HepG2 (cell line): ENCODE data around the gene CARMIL3. TPM values are rescaled to one million over a fixed set of nuclear protein-coding genes. Genes with fewer than 3 reads are reported as not detected.

Experiments used
- AFF4 ChIP-seq: sonication (generic); formaldehyde crosslinking; IDR thresholded peaks from 2 replicates; pipeline ENCODE4 v1.4.0; 2020; ENCODE audit warnings: missing genetic modification reagents
- ARHGAP35 ChIP-seq: sonication (generic); formaldehyde crosslinking; IDR thresholded peaks from 2 replicates; pipeline ENCODE4 v1.9.0; 2022; ENCODE audit warnings: mild to moderate bottlenecking, inconsistent platforms, moderate library complexity, missing genetic modification reagents, borderline replicate concordance
- EZH2 ChIP-seq: conservative IDR thresholded peaks from 2 replicates; pipeline ENCODE4 v1.6.1; 2012; ENCODE audit warnings: mild to moderate bottlenecking, low read depth, low read length, moderate library complexity
- GABPA ChIP-seq, 2 experiments: IDR thresholded peaks; 2 replicates each; pipeline ENCODE4 v1.6.1; 2011 to 2016; ENCODE audit warnings: low read depth in 2 of 2, low read length in 1 of 2, missing biosample characterization in 1 of 2, missing genetic modification characterization in 1 of 2
- GLMP ChIP-seq: sonication (generic); formaldehyde crosslinking; IDR thresholded peaks from 2 replicates; pipeline ENCODE4 v1.9.0; 2021; ENCODE audit warnings: missing genetic modification reagents, mild to moderate bottlenecking, borderline replicate concordance
- GTF3A ChIP-seq: sonication (generic); formaldehyde crosslinking; conservative IDR thresholded peaks from 2 replicates; pipeline ENCODE4 v1.4.0; 2020; ENCODE audit warnings: mild to moderate bottlenecking, missing genetic modification reagents
- IKZF5 ChIP-seq: IDR thresholded peaks from 2 replicates; pipeline ENCODE4 v1.6.1; 2018; ENCODE audit warnings: missing genetic modification reagents, mild to moderate bottlenecking, missing compliant biosample characterization
- MED8 ChIP-seq: sonication (generic); formaldehyde crosslinking; IDR thresholded peaks from 2 replicates; pipeline ENCODE4 v1.8.1; 2023; ENCODE audit warnings: mild to moderate bottlenecking, missing genetic modification reagents; ENCODE audit not compliant: insufficient replicate concordance
- PLRG1 ChIP-seq: fragments of 450-650 bp; conservative IDR thresholded peaks from 2 replicates; pipeline ENCODE4 v1.6.1; 2016
- PLSCR1 ChIP-seq: sonication (generic); formaldehyde crosslinking; IDR thresholded peaks from 2 replicates; pipeline ENCODE4 v1.5.0; 2020; ENCODE audit warnings: missing genetic modification reagents, mild to moderate bottlenecking, borderline replicate concordance
- SMARCE1 ChIP-seq: fragments of 450-650 bp; IDR thresholded peaks from 2 replicates; pipeline ENCODE4 v1.6.1; 2017; ENCODE audit warnings: borderline replicate concordance
- STAG1 ChIP-seq: sonication (generic); formaldehyde crosslinking; IDR thresholded peaks from 2 replicates; pipeline ENCODE4 v1.4.0; 2020; ENCODE audit warnings: missing genetic modification reagents
- ZBTB1 ChIP-seq: sonication (generic); formaldehyde crosslinking; IDR thresholded peaks from 2 replicates; pipeline ENCODE4 v1.4.0; 2020; ENCODE audit warnings: missing genetic modification reagents, borderline replicate concordance
- ZKSCAN5 ChIP-seq: sonication (generic); formaldehyde crosslinking; IDR thresholded peaks from 2 replicates; pipeline ENCODE4 v1.5.1; 2020; ENCODE audit warnings: mild to moderate bottlenecking, missing genetic modification reagents
- ZNF292 ChIP-seq: sonication (generic); formaldehyde crosslinking; IDR thresholded peaks from 2 replicates; pipeline ENCODE4 v1.8.1; 2022; ENCODE audit warnings: mild to moderate bottlenecking, low read depth, missing genetic modification reagents, borderline replicate concordance
- ZNF597 ChIP-seq: sonication (generic); formaldehyde crosslinking; IDR thresholded peaks from 2 replicates; pipeline ENCODE4 v1.5.0; 2020; ENCODE audit warnings: missing genetic modification reagents
- ZNF639 ChIP-seq: conservative IDR thresholded peaks from 2 replicates; pipeline ENCODE4 v1.6.1; 2018; ENCODE audit warnings: missing genetic modification reagents
- ZNF7 ChIP-seq: IDR thresholded peaks from 2 replicates; pipeline ENCODE4 v1.6.1; 2016; ENCODE audit warnings: missing biosample characterization, missing genetic modification reagents
- polyA plus RNA-seq, 8 experiments: library from polyadenylated mRNA; depleted of rRNA in 3 of 8; stranded (reverse) in 7 of 8; unstranded in 1 of 8; fragments of >200 nt; fragmentation: Illumina TruSeq in 4 of 8; extraction: Trizol in 4 of 8; gene quantifications; 2 replicates each; pipeline versions ENCODE4 v1.2.1 to v1.2.3, GENCODE V29; 2011 to 2016; ENCODE audit warnings: low read depth in 4 of 8, missing spikeins in 1 of 8, mixed read lengths in 1 of 8; ENCODE audit not compliant: insufficient read depth in 1 of 8
- total RNA-seq, 5 experiments: library from RNA; depleted of rRNA; stranded (reverse); fragments of >200 nt; fragmentation: Illumina TruSeq; extraction: Trizol; gene quantifications; 2 replicates each; pipeline ENCODE4 v1.2.3, GENCODE V29; 2016; ENCODE audit warnings: low read depth in 1 of 5

Gene CARMIL3
- total and polyA plus RNA-seq, 2 of the 13 experiments (the other 11 are each of a cell fraction or from before 2014, with no cell fraction given), result 0.27 to 0.55 TPM

- peak; percentile 96 for TF ChIP-seq ZNF639 (CRISPR knock-in tag)
- TF ChIP-seq ARHGAP35 (CRISPR knock-in tag), result peak; percentile 93
- peak; percentile 67 for TF ChIP-seq MED8 (CRISPR knock-in tag)
- no peak for TF ChIP-seq PLSCR1 (CRISPR knock-in tag)
- TF ChIP-seq PLRG1, result no peak
- no peak for TF ChIP-seq EZH2
- peak; percentile 40 for TF ChIP-seq STAG1 (CRISPR knock-in tag)
- TF ChIP-seq ZBTB1 (CRISPR knock-in tag), result peak; percentile 96
- peak; percentile 89; the same call in 1 of the 2 replicates for TF ChIP-seq IKZF5 (CRISPR knock-in tag)
- peak; percentile 57; the same call in 1 of the 2 replicates for TF ChIP-seq GTF3A (CRISPR knock-in tag)
- TF ChIP-seq ZNF597, result no peak
- peak; percentile 88 for TF ChIP-seq ZNF292 (CRISPR knock-in tag)
- TF ChIP-seq AFF4 (CRISPR knock-in tag), result 0 out of 2 replicates have a peak, but pooled peaks have one; percentile 20
- TF ChIP-seq ZKSCAN5, result peak; percentile 83; the same call in 1 of the 2 replicates
- TF ChIP-seq GABPA (IDR thresholded peaks at IDR 0.05; ENCODE audit: low read depth, low read length), result no peak
- no peak for TF ChIP-seq GABPA (CRISPR knock-in tag; IDR thresholded peaks at IDR 0.05; ENCODE audit: low read depth)
- TF ChIP-seq GLMP (CRISPR knock-in tag), result no peak
- TF ChIP-seq ZNF7, result peak; percentile 58; the same call in 1 of the 2 replicates
- TF ChIP-seq SMARCE1, result no peak
These were observed 63.0 kb downstream of the CARMIL3 start, which contains the start of the genes DCAF11 and NRL (continued) for GRCh38 chr14:24114532-24115421.
